ENCODE data around the gene OR9Q2.

Gene OR9Q2

GRCh38 chr11:58188770-58189169 is at the start of gene OR9Q2:
TSS of gene OR9Q2 (plus strand) at chr11:58189070. CDS start at chr11:58190491, 1,421 bp downstream.
- no peak for TF ChIP-seq JUND (IDR thresholded peaks at IDR 0.05; ENCODE audit: low read depth)
- in situ Hi-C loops (cut with HindIII; ENCODE audit: low pct_unique_long_range_greater_than_20kb, low sequenced_read_pairs) = no loop called here
- DNase-seq (ENCODE audit: low read depth in 1 of 2, low spot score in 1 of 2) = no peak

DNA sequence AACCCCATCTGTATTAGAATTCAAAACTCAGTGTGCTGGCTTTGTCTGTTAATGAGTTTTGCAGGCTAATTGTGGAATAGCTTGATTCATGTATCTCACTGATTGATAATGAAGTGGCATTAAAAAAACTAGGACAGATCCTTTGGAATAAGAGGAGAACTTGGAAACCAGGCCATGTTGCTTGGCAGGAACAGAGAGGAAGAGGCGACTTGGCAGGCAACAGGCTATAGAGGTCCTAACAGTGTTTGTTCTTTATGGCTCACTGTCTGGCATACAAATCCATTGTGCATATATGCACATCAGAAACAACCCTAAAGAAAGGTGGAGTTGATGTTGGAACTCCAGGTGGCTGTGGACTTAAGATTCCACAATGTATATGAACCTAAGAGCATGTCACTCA is 46.1 kb upstream of the OR9Q2 start:
- DNase-seq (ENCODE audit: low read depth in 1 of 2, low spot score in 1 of 2) = no peak

DNA sequence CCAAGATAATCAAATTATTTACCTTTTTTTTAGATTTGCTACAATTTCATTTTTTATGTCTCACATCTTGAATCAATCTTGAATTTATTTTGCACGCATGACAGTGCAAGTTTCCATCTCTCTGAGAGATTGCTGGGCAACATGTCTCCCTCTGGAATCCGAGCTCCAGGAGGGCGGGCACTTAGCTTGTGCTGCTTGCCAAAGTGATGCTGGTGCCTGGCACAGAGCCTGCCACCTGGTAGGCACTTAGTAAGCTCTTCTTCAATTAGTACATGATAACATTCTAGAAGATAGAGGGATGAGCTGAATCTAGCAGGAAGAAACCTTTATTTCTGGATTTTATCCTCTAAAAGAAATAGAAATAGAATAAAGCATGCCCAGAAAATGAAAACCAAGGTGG is 36.1 kb upstream of the OR9Q2 start:
- in situ Hi-C loops (cut with HindIII; ENCODE audit: low pct_unique_long_range_greater_than_20kb, low sequenced_read_pairs) = no loop called here
- no peak for DNase-seq (ENCODE audit: low read depth in 1 of 2, low spot score in 1 of 2)
- no peak for TF ChIP-seq JUND (IDR thresholded peaks at IDR 0.05; ENCODE audit: low read depth)

More for the DNA sequence above, 46.1 kb upstream of the OR9Q2 start:
- in situ Hi-C loops (cut with HindIII; ENCODE audit: low pct_unique_long_range_greater_than_20kb, low sequenced_read_pairs) = no loop called here
- TF ChIP-seq JUND (IDR thresholded peaks at IDR 0.05; ENCODE audit: low read depth) = no peak

DNA sequence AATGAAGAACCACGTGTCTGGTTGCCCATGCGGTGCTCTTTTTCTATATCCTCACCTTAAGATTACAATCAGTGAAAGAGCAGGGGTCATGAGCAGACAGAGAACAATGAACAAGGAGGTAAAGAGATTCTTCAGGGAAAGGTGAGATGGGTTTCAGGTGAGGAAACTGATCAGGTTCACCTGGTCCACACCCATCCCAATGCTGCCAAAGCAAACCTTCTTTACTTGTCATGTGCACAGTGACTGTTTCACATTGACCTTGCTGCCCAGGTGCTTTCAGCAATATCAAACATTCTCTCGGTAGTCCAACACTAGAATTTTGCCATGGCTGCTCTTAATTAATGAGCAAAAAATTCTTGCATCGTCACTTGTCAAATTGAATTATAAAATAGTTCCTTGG is 24.5 kb upstream of the OR9Q2 start:
- in situ Hi-C loops (cut with HindIII; ENCODE audit: low pct_unique_long_range_greater_than_20kb, low sequenced_read_pairs) = no loop called here
- no peak for DNase-seq (ENCODE audit: low read depth in 1 of 2, low spot score in 1 of 2)
- no peak for TF ChIP-seq JUND (IDR thresholded peaks at IDR 0.05; ENCODE audit: low read depth)

DNA sequence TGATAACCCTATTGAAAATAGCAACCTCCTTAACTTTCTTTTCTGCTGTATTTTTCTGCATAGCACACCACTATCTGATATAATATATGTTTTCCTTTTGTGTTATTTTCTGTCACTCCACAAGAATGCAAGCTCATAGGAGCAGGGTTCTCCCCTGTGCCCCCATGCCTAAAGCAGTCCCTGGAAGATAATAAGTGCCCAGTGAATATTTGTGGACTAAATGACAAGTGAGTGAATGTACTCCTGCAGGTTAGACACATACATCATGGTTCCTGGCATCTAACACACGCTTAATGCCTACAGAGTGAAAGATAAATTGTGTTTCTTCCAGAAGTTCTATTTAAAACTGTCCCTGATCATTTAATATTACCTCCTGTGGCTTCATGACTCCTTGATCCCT is 23.9 kb upstream of the OR9Q2 start:
- in situ Hi-C loops (cut with HindIII; ENCODE audit: low pct_unique_long_range_greater_than_20kb, low sequenced_read_pairs) = no loop called here
- no peak for TF ChIP-seq JUND (IDR thresholded peaks at IDR 0.05; ENCODE audit: low read depth)

GRCh38 chr11:58165504-58166106 is 23.3 kb upstream of the OR9Q2 start:
- no peak for TF ChIP-seq JUND (IDR thresholded peaks at IDR 0.05; ENCODE audit: low read depth)
- in situ Hi-C loops (cut with HindIII; ENCODE audit: low pct_unique_long_range_greater_than_20kb, low sequenced_read_pairs) = no loop called here
- DNase-seq (ENCODE audit: low read depth in 1 of 2, low spot score in 1 of 2) = peak in 1 of 2 experiments; percentile 13

More for the DNA sequence above, 23.9 kb upstream of the OR9Q2 start:
- no peak for DNase-seq (ENCODE audit: low read depth in 1 of 2, low spot score in 1 of 2)

GRCh38 chr11:58177409-58178054 is 11.3 kb upstream of the OR9Q2 start:
- no peak for DNase-seq (ENCODE audit: low read depth in 1 of 2, low spot score in 1 of 2)
- in situ Hi-C loops (cut with HindIII; ENCODE audit: low pct_unique_long_range_greater_than_20kb, low sequenced_read_pairs) = no loop called here

DNA sequence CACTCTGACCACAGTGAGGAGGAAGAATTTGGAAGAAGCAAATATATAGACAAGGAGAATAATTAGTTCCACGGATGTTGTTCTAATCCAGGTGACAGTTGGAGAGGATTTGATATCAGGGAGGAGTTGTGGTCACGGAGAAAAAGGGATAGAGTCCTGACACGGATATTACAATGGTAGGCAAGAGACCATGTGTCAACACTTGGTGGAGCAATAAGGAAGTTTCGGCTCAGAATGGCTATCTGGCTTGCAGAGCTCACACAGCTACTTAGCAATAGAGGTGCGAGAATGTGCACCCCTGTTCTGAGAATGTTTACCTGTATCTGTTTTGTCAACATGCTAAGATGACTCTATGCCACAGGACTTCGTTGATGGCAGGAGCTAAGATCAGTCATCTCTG is 10.4 kb upstream of the OR9Q2 start:
- in situ Hi-C loops (cut with HindIII; ENCODE audit: low pct_unique_long_range_greater_than_20kb, low sequenced_read_pairs) = no loop called here
- DNase-seq (ENCODE audit: low read depth in 1 of 2, low spot score in 1 of 2) = no peak
- no peak for TF ChIP-seq JUND (IDR thresholded peaks at IDR 0.05; ENCODE audit: low read depth)

More at GRCh38 chr11:58177409-58178054, 11.3 kb upstream of the OR9Q2 start:
- no peak for TF ChIP-seq JUND (IDR thresholded peaks at IDR 0.05; ENCODE audit: low read depth)

GRCh38 chr11:58179648-58180047 is 9.2 kb upstream of the OR9Q2 start:
- no peak for DNase-seq (ENCODE audit: low read depth in 1 of 2, low spot score in 1 of 2)
- no peak for TF ChIP-seq JUND (IDR thresholded peaks at IDR 0.05; ENCODE audit: low read depth)
- in situ Hi-C loops (cut with HindIII; ENCODE audit: low pct_unique_long_range_greater_than_20kb, low sequenced_read_pairs) = no loop called here

- in situ Hi-C loops (cut with HindIII; ENCODE audit: low pct_unique_long_range_greater_than_20kb, low sequenced_read_pairs) = no loop called here
- no peak for DNase-seq (ENCODE audit: low read depth in 1 of 2, low spot score in 1 of 2)
These were observed 1.9 kb upstream of the OR9Q2 start for GRCh38 chr11:58186938-58187337.

DNA sequence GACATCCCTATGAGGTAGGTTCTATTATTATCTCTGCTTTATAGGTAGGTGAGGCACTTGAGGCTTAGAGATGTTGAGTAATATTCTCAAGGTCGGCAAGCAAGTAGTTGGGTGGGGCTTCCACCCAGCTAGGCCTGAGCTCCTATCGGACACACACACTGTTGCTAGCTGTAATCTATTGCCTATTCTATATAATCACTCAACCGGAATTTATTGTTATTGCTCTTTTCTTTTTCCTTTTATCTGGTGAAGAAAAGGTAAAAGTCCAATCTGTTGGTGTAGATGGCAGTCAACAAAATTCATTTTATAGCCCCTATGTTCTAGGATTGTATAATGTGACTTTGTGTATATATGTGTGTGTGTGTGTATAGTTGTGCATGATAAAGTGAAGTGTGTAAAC is 3.4 kb downstream of the OR9Q2 start:
- TF ChIP-seq JUND (IDR thresholded peaks at IDR 0.05; ENCODE audit: low read depth) = no peak
- in situ Hi-C loops (cut with HindIII; ENCODE audit: low pct_unique_long_range_greater_than_20kb, low sequenced_read_pairs) = no loop called here
- no peak for DNase-seq (ENCODE audit: low read depth in 1 of 2, low spot score in 1 of 2)

More at GRCh38 chr11:58186938-58187337, 1.9 kb upstream of the OR9Q2 start:
- no peak for TF ChIP-seq JUND (IDR thresholded peaks at IDR 0.05; ENCODE audit: low read depth)

GRCh38 chr11:58193391-58193790 is 4.5 kb downstream of the OR9Q2 start:
- in situ Hi-C loops (cut with HindIII; ENCODE audit: low pct_unique_long_range_greater_than_20kb, low sequenced_read_pairs) = no loop called here
- DNase-seq (ENCODE audit: low read depth in 1 of 2, low spot score in 1 of 2) = no peak
- no peak for TF ChIP-seq JUND (IDR thresholded peaks at IDR 0.05; ENCODE audit: low read depth)

- in situ Hi-C loops (cut with HindIII; ENCODE audit: low pct_unique_long_range_greater_than_20kb, low sequenced_read_pairs) = no loop called here
- DNase-seq (ENCODE audit: low read depth in 1 of 2, low spot score in 1 of 2) = no peak
- TF ChIP-seq JUND (IDR thresholded peaks at IDR 0.05; ENCODE audit: low read depth) = no peak
These were observed 7.1 kb downstream of the OR9Q2 start for GRCh38 chr11:58195939-58196338.

Data from T47D (cell line).